Natural killer cell (primary cell): ENCODE results near the gene RNASEH2B. TPM values are rescaled to one million over a fixed set of nuclear protein-coding genes. Genes with fewer than 3 reads are reported as not detected.

Experiments
- ATAC-seq, 3 donors: fragments of 150-1000 bp in 2 of 3; fragments of 200-7000 bp in 1 of 3; cut with Tn5 transposase; 1 replicate in 1 of 3; 2 replicates in 2 of 3; pipeline ENCODE4 v1.10.0; 2021; ENCODE audit warnings: mild to moderate bottlenecking in 2 of 3, moderate library complexity in 2 of 3
- DNase-seq, 2 donors: peaks; one replicate each; pipeline versions ENCODE4 v3.0.0 to v3.0.0-alpha.2; 2013 to 2021; ENCODE audit warnings: mixed read lengths in 1 of 2
- H3K27ac ChIP-seq: one replicate; pipeline ENCODE4 v1.5.1; 2013; ENCODE audit warnings: mild to moderate bottlenecking, low read length
- H3K27me3 ChIP-seq: one replicate; pipeline ENCODE4 v1.6.1; 2013; ENCODE audit warnings: low read length; ENCODE audit not compliant: control insufficient read depth, insufficient read depth
- H3K36me3 ChIP-seq: one replicate; pipeline ENCODE4 v1.6.1; 2013; ENCODE audit warnings: low read length; ENCODE audit not compliant: control insufficient read depth, insufficient read depth
- H3K4me1 ChIP-seq: one replicate; pipeline ENCODE4 v1.6.1; 2013; ENCODE audit warnings: low read length; ENCODE audit not compliant: control insufficient read depth, insufficient read depth
- H3K4me3 ChIP-seq: one replicate; pipeline ENCODE4 v1.5.1; 2013; ENCODE audit warnings: low read length
- H3K9me3 ChIP-seq: one replicate; pipeline ENCODE4 v1.6.1; 2013; ENCODE audit warnings: low read length; ENCODE audit not compliant: control insufficient read depth, insufficient read depth
- H3K27ac Mint-ChIP-seq, 2 donors: one replicate each; pipeline ENCODE4 v1.8.0; 2022; ENCODE audit warnings: mild to moderate bottlenecking in 2 of 2, mixed read lengths in 2 of 2, moderate library complexity in 1 of 2
- H3K27me3 Mint-ChIP-seq, 2 donors: one replicate each; pipeline ENCODE4 v1.8.0; 2022; ENCODE audit warnings: low read depth in 2 of 2, mixed read lengths in 2 of 2
- H3K36me3 Mint-ChIP-seq: one replicate; pipeline ENCODE4 v1.8.0; 2022; ENCODE audit warnings: mixed read lengths
- H3K4me1 Mint-ChIP-seq, 2 donors: one replicate each; pipeline ENCODE4 v1.8.0; 2022; ENCODE audit warnings: mixed read lengths in 2 of 2
- H3K4me3 Mint-ChIP-seq: one replicate; pipeline ENCODE4 v1.8.0; 2022; ENCODE audit warnings: mild to moderate bottlenecking, moderate library complexity, mixed read lengths
- H3K9me3 Mint-ChIP-seq, 2 donors: one replicate each; pipeline ENCODE4 v1.8.0; 2022; ENCODE audit warnings: mixed read lengths in 2 of 2
- CTCF ChIP-seq: fragments of 200-600 bp; IDR thresholded peaks from one replicate; pipeline ENCODE4 v1.8.0; 2022; ENCODE audit warnings: antibody characterized with exemption
- WGBS: methylation state at CpG from one replicate; pipeline ENCODE4 v1.1.7; 2013; ENCODE audit warnings: missing lambda C conversion rate; ENCODE audit not compliant: insufficient coverage; 5-methylcytosine and 5-hydroxymethylcytosine counted together
- intact Hi-C: fragments of 100-400 bp; cut with micrococcal nuclease; formaldehyde crosslinking; loops from one replicate; pipeline ENCODE4 v1.14.2; 2022
- total RNA-seq, 4 donors: library from RNA; stranded (reverse); fragments of 120-200 nt in 1 of 4; gene quantifications; one replicate each; pipeline versions ENCODE4 v1.2.3 to v1.2.4, GENCODE V29; 2013 to 2022

Gene RNASEH2B
- total RNA-seq, 3 donors from 2014 or later (not counting 1 experiment from before 2014, with no cell fraction given), result 57.9 to 68.7 (median 64.8) TPM

GRCh38 chr13:50888362-50888761 lies 21.2 kb upstream of the RNASEH2B start:
- DNase-seq (no peak), ATAC-seq (no peak)
- H3K36me3 ChIP-seq, result no peaks in the 10 kb centered on the region
- H3K27me3 ChIP-seq, result no peaks in the 10 kb centered on the region
- Mint-ChIP-seq H3K27ac (no peak overlapping the region), H3K36me3 (no peaks in the 10 kb centered on the region), H3K27me3 (peaks cover 4 to 22% of the 10 kb centered on the region in 2 donors), H3K9me3 (no peaks in the 10 kb centered on the region), H3K4me1 (peaks cover 20 to 21% of the 10 kb centered on the region in 2 donors), H3K4me3 (no peak overlapping the region)
- H3K9me3 ChIP-seq, result no peaks in the 10 kb centered on the region
- 20% methylated on average over 1 of the region's 1 CpG for WGBS
- H3K4me1 ChIP-seq, result peaks cover 13% of the 10 kb centered on the region
- no peak for TF ChIP-seq CTCF
- intact Hi-C loops, result no loop called here
- H3K27ac ChIP-seq, result no peak overlapping the region
- H3K4me3 ChIP-seq, result no peak overlapping the region

- Histone ChIP-seq H3K27me3 (no peaks in the 10 kb centered on the region), H3K27ac (no peak overlapping the region), H3K4me1 (peaks cover 17% of the 10 kb centered on the region), H3K36me3 (no peaks in the 10 kb centered on the region), H3K4me3 (no peak overlapping the region), H3K9me3 (no peaks in the 10 kb centered on the region)
- WGBS, result 43% methylated on average over 1 of the region's 1 CpG
- peaks cover 30 to 31% of the 10 kb centered on the region in 2 donors for H3K4me1 Mint-ChIP-seq
- no peaks in the 10 kb centered on the region for H3K36me3 Mint-ChIP-seq
- no peak for TF ChIP-seq CTCF
- no peak overlapping the region for H3K4me3 Mint-ChIP-seq
- no peak for ATAC-seq
- H3K27me3 Mint-ChIP-seq, result peaks cover 4 to 22% of the 10 kb centered on the region in 2 donors
- H3K27ac Mint-ChIP-seq, result no peak overlapping the region
- intact Hi-C loops, result no loop called here
- DNase-seq, result no peak
- no peaks in the 10 kb centered on the region for H3K9me3 Mint-ChIP-seq
Measured at GRCh38 chr13:50889317-50889716, 20.3 kb upstream of the RNASEH2B start.

- Mint-ChIP-seq H3K27me3 (peaks cover 4 to 18% of the 10 kb centered on the region in 2 donors), H3K4me1 (peaks cover 36% of the 10 kb centered on the region in 2 donors), H3K9me3 (peaks cover 0 to 2% of the 10 kb centered on the region in 2 donors), H3K27ac (peak overlapping the region in 1 of 2 donors; percentile 64), H3K4me3 (peak overlapping the region; percentile 55), H3K36me3 (peaks cover 4% of the 10 kb centered on the region)
- Histone ChIP-seq H3K36me3 (no peaks in the 10 kb centered on the region), H3K4me3 (no peak overlapping the region), H3K9me3 (no peaks in the 10 kb centered on the region), H3K4me1 (peaks cover 18% of the 10 kb centered on the region), H3K27ac (no peak overlapping the region), H3K27me3 (no peaks in the 10 kb centered on the region)
- DNase-seq, result no peak
- intact Hi-C loops, result no loop called here
- no peak for TF ChIP-seq CTCF
- ATAC-seq, result no peak
Measured at GRCh38 chr13:50891206-50891605, 18.4 kb upstream of the RNASEH2B start.
